Diencephalon (tissue), 1 donor: ENCODE results near the gene CIROP. TPM values are rescaled to one million over a fixed set of nuclear protein-coding genes. Genes with fewer than 3 reads are reported as not detected.

Source experiments
- total RNA-seq: library from RNA; depleted of rRNA; stranded (reverse); fragments of >200 nt; gene quantifications from one replicate; pipeline ENCODE4 v1.2.3, GENCODE V29; 2014

CIROP gene
- total RNA-seq, result not detected

DNA sequence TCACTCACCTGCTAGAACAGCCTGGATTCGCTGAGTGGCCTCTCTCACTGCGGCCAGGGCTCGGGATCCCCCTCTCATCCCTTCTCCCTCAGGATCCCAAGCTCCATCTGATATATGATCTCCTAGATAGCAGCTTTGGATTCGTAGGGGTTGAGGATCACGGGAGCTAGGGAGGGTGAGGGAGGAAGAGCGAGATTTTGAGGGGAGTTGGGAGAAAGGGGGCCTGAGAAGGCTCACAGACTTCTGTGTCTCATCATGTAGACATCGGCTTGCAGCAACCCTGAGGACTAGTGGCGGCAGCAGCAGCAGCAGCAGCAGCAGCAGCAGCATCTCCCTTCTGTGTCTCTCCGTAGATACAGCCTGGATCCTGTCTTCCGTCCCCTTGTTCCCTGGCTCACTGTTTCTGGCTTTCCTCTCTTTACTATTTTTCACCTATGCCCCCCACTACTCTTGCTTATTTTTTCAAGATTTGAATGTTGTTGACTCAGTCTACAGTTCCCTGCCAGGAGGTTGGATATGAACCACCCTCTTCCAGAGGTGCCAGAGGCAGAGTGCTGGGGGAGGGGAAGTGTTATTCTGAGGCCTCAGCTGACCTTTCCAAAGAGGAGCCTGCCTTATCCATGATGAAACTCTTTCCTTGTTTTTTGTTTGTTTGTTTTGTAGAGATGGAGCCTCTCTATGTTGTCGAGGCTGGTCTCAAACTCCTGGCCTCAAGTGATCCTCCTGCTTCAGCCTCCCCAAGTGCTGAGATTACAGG lies at the start of gene CIROP:
Gene CIROP (minus strand): TSS at position 399 of the 757 bp plus-strand sequence. CDS start 69 bp downstream, at position 330.

GRCh38 chr14:23118506-23119362 lies 13.9 kb upstream of the CIROP start, which contains the start of gene CEBPE:
Gene CEBPE, minus strand, starts transcription at chr14:23119255. Its CDS starts 164 bp downstream, at chr14:23119091.

DNA sequence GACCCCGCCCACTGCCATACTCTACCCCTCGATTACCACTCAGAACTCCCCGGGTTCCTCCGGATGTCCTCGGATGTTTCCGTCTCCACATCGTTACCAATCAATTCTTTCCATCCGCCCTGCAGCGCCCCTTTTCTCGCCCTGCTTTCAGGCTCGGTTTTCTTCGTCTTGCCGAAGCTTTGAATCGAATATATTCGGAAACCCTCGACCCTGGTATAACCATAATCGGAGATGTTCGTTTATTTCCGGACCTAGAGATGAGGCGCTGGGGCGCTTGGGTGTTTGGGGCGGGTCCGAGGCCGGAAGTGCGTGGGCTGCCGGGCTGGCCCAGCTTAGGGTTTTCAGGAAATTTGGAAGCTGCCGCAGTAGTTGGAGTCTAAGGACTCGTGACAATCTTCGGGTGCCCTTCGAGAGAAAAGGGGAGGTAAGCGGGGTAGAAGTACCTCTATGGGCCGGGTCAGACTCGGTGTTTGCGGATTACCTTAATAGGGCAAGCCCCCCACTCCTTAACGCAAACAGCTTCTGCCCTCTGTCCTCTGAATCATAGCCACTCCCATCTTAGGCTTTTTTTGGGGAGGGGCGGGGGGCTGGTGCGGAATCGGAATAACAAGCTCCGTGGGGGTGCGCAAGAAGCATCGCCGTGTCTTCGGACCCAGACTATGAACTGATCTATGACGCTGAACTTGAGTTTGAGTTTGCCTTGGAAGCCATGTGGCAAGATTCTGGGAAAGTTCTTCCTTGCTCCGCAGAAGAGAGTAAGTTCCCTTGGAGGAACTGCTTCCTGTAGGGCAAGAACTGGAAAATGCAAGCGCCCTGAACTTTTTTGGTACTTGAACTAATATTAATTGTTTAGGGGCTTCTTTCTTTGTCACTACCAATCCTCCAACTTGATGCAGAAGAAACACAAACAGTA lies 9.3 kb downstream of the CIROP start, which contains the start of gene C14orf119:
Gene C14orf119 (plus strand): TSS at position 310 of the 913 bp plus-strand sequence. CDS start 2,154 bp downstream, outside the sequence.

DNA sequence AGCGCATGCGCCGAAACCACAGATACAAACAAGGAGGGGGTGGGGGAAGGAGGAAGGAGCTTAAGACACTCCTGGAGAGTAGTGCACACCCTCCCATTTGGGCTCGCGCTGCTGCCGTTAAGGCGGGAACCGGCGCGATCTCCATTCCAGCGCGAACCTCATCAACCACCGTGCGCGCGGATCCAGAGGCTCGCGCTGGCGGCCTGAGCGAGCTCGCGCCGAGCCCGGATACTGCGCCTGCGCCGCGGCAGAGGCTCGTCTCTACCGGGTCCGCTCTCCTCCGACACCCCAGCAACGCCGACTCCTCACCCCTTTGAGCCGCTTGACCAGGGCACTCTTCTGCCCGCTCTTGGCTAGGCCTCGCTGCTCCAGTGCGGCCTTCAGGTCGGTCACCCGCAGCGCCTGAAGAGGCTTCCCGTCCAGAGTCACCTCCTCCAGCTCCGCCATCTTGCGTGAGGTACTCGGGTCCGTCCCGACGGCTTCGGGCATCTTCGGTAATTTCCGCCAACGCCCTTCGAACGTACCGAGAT lies 10.1 kb downstream of the CIROP start, which contains the start of gene ACIN1:
Gene ACIN1 (minus strand): TSS at position 471 of the 530 bp plus-strand sequence. CDS start 24 bp downstream, at position 447.

DNA sequence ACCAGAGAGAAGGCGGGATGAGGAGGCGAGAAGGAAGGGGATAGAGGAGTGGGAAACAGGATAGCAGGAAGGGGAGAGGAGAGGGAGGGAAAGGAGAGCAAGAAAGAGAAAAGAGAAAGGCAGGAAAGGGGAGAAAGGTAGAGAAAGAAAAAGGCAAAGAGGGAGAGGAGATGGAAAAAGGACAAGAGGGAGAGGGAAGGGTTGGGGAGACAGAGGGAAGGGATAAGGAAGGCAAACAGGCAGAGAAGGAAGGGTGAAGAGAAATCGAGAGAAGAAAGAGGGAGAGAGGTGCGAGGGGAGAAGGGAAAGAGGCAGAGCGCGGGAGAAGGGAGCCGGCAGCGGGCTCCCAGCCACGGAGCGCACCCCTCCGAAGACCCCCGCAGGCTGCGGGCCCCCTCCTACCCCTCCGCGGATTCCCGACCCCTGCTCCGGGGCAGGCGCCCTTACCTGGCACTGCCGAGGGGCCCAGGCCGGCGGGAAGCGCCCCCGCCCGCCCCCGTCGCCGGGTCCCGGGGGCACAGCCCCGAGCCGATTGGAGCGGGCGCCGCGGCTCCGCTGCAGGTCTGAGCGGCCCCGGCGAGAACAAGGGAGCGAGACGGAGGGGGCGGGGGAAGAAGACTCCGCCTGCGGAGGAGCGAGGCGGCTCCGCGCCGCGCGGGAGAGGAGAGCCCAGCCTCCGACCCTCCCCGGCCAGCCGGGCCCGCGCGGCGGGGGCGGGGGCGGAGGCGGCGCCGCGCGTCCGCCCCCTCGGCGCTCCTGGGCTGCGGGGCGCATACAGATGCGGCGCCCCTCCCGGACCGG lies 47.6 kb downstream of the CIROP start, which contains the start of gene CDH24:
Gene CDH24 (minus strand): TSS at position 565 of the 801 bp plus-strand sequence. CDS start 1,787 bp downstream, outside the sequence.

Other genes starting within 250 kb of the CIROP start
- 7.8 TPM for gene LRP10, start 233.2 kb downstream of the CIROP start, total RNA-seq
- gene REM2, start 221.8 kb downstream of the CIROP start, total RNA-seq, result 5.5 TPM
- 69.9 TPM for gene RBM23, start 185.8 kb downstream of the CIROP start, total RNA-seq
- gene PRMT5, start 175.6 kb downstream of the CIROP start, total RNA-seq, result 66.4 TPM
- 25.8 TPM for gene HAUS4, start 147.9 kb downstream of the CIROP start, total RNA-seq
- gene AJUBA, start 122.4 kb downstream of the CIROP start, total RNA-seq, result 7.2 TPM
- 3.5 TPM for gene C14orf93, start 94.8 kb downstream of the CIROP start, total RNA-seq
- gene PSMB5, start 70.1 kb downstream of the CIROP start, total RNA-seq, result 156 TPM
- not detected for gene PSMB11, start 62.8 kb downstream of the CIROP start, total RNA-seq
- 14.1 TPM for gene CDH24, start 47.5 kb downstream of the CIROP start, total RNA-seq
- 91.8 TPM for gene ACIN1, start 9.9 kb downstream of the CIROP start, total RNA-seq
- 22.1 TPM for gene C14orf119, start 9.5 kb downstream of the CIROP start, total RNA-seq
- not detected for gene CEBPE, start 14.3 kb upstream of the CIROP start, total RNA-seq
- 14.8 TPM for gene SLC7A8, start 78.7 kb upstream of the CIROP start, total RNA-seq
- gene RNF212B, start 132.9 kb upstream of the CIROP start, total RNA-seq, result not detected
- gene HOMEZ, start 181.1 kb upstream of the CIROP start, total RNA-seq, result 4.6 TPM
- 10.4 TPM for gene PPP1R3E, start 197.9 kb upstream of the CIROP start, total RNA-seq
- gene BCL2L2, start 201.8 kb upstream of the CIROP start, total RNA-seq, result 21.9 TPM
- 92.3 TPM for gene PABPN1, start 216.5 kb upstream of the CIROP start, total RNA-seq
- 389 TPM for gene SLC22A17, start 247.9 kb upstream of the CIROP start, total RNA-seq